ENCODE data around the gene SGSM2. TPM values are rescaled to one million over a fixed set of nuclear protein-coding genes. Genes with fewer than 3 reads are reported as not detected.

Gene SGSM2
- total and polyA plus RNA-seq, 2 of the 13 experiments (the other 11 are each of a cell fraction or from before 2014, with no cell fraction given): 30.4 to 51.3 TPM

GRCh38 chr17:2336215-2336851 is 968 bp upstream of the SGSM2 start, which contains the start of gene TSR1 (continued):
- no peak for TF ChIP-seq RERE (CRISPR knock-in tag; IDR thresholded peaks at IDR 0.05; ENCODE audit: low read depth)
- 0 out of 2 replicates have a peak, but pooled peaks have one; percentile 43 for TF ChIP-seq RXRA (CRISPR knock-in tag; IDR thresholded peaks at IDR 0.05)
- TF ChIP-seq PRPF4 (IDR thresholded peaks at IDR 0.05; ENCODE audit: low read depth, low read length, poor library complexity, severe bottlenecking): no peak
- no peak; the same call in 1 of the 2 replicates for TF ChIP-seq NFKB2 (CRISPR knock-in tag; IDR thresholded peaks at IDR 0.05; ENCODE audit: borderline replicate concordance)
- TF ChIP-seq ESRRA (CRISPR knock-in tag; IDR thresholded peaks at IDR 0.05; ENCODE audit: low read depth): no peak
- TF ChIP-seq SKIL (CRISPR knock-in tag; IDR thresholded peaks at IDR 0.05; ENCODE audit: borderline replicate concordance): peak; percentile 29; the same call in 1 of the 2 replicates
- no peak for TF ChIP-seq PHF5A (CRISPR knock-in tag; IDR thresholded peaks at IDR 0.05; ENCODE audit: low read depth, unreplicated experiment)
- TF ChIP-seq ZNF674 (CRISPR knock-in tag; IDR thresholded peaks at IDR 0.05; ENCODE audit: low read depth): no peak
- TF ChIP-seq NR3C1 (CRISPR knock-in tag; IDR thresholded peaks at IDR 0.05): no peak
- TF ChIP-seq KLF15 (CRISPR knock-in tag; IDR thresholded peaks at IDR 0.05; ENCODE audit: borderline replicate concordance): peak; percentile 81
- TF ChIP-seq ZNF713 (CRISPR knock-in tag; IDR thresholded peaks at IDR 0.05): peak; percentile 96; the same call in 1 of the 2 replicates
- TF ChIP-seq PAX8 (CRISPR knock-in tag; IDR thresholded peaks at IDR 0.05; ENCODE audit: borderline replicate concordance): no peak
- no peak for TF ChIP-seq TCF12 (IDR thresholded peaks at IDR 0.05)
- no peak for TF ChIP-seq TCF12 (CRISPR knock-in tag; IDR thresholded peaks at IDR 0.05)
- TF ChIP-seq THAP11 (CRISPR knock-in tag; IDR thresholded peaks at IDR 0.05): peak; percentile 92
- peak; percentile 87 for TF ChIP-seq ZNF552 (CRISPR knock-in tag; IDR thresholded peaks at IDR 0.05; ENCODE audit: borderline replicate concordance)
- TF ChIP-seq TFE3 (CRISPR knock-in tag; IDR thresholded peaks at IDR 0.05): 0 out of 2 replicates have a peak, but pooled peaks have one; percentile 55
- TF ChIP-seq PHF20 (CRISPR knock-in tag; IDR thresholded peaks at IDR 0.05): peak; percentile 94
- TF ChIP-seq CTCF (CRISPR knock-in tag; IDR thresholded peaks at IDR 0.05): peak; percentile 76

Measured in HepG2 (cell line).